Muscle of leg (tissue), 16 donors: ENCODE data around the gene SMPDL3A. TPM values are rescaled to one million over a fixed set of nuclear protein-coding genes. Genes with fewer than 3 reads are reported as not detected.
"Not testable (repeated sequence)": the region's sequence is repeated elsewhere in the genome, so short reads cannot be mapped to it uniquely, and the experiment has no call there.

Experiments
- DNase-seq: peaks from one replicate; pipeline ENCODE4 v3.0.0; 2013
- H3K27ac ChIP-seq: one replicate; pipeline ENCODE4 v1.5.1; 2013; ENCODE audit warnings: mild to moderate bottlenecking, low read length, control low read depth
- H3K27me3 ChIP-seq: one replicate; pipeline ENCODE4 v1.6.1; 2013; ENCODE audit warnings: low read length; ENCODE audit not compliant: control insufficient read depth, insufficient read depth
- H3K36me3 ChIP-seq: one replicate; pipeline ENCODE4 v1.6.1; 2013; ENCODE audit warnings: low read length; ENCODE audit not compliant: control insufficient read depth, insufficient read depth
- H3K4me1 ChIP-seq: one replicate; pipeline ENCODE4 v1.6.1; 2013; ENCODE audit warnings: low read length; ENCODE audit not compliant: control insufficient read depth, insufficient read depth
- H3K4me3 ChIP-seq: one replicate; pipeline ENCODE4 v1.5.1; 2013; ENCODE audit warnings: low read length, control low read depth
- H3K9me3 ChIP-seq: replicated peaks from 2 replicates; pipeline ENCODE4 v1.6.1; 2013; ENCODE audit warnings: low read depth, low read length; ENCODE audit not compliant: control insufficient read depth
- WGBS: methylation state at CpG from one replicate; pipeline ENCODE4 v1.1.5; 2013; ENCODE audit warnings: missing lambda C conversion rate; ENCODE audit not compliant: insufficient coverage; 5-methylcytosine and 5-hydroxymethylcytosine counted together
- long read RNA-seq, 11 donors: transcript quantifications; one replicate each; lab custom pipeline, GENCODE V29; 2026
- polyA plus RNA-seq, 8 donors: library from polyadenylated mRNA; unstranded; fragments of 120-200 nt; gene quantifications; one replicate each; pipeline versions ENCODE4 v1.2.1 to v1.2.3, GENCODE V29; 2013; ENCODE audit warnings: inconsistent platforms in 1 of 8, low replicate concordance in 1 of 8; ENCODE audit not compliant: insufficient read length in 8 of 8, insufficient read depth in 1 of 8
- total RNA-seq: library from RNA; stranded (reverse); fragments of 120-200 nt; gene quantifications from one replicate; pipeline ENCODE4 v1.2.4, GENCODE V29; 2013

Gene SMPDL3A, protein sequence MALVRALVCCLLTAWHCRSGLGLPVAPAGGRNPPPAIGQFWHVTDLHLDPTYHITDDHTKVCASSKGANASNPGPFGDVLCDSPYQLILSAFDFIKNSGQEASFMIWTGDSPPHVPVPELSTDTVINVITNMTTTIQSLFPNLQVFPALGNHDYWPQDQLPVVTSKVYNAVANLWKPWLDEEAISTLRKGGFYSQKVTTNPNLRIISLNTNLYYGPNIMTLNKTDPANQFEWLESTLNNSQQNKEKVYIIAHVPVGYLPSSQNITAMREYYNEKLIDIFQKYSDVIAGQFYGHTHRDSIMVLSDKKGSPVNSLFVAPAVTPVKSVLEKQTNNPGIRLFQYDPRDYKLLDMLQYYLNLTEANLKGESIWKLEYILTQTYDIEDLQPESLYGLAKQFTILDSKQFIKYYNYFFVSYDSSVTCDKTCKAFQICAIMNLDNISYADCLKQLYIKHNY
- total RNA-seq (10.2 TPM), polyA plus RNA-seq (10 to 100 TPM; 12.3 to 20.5 (median 16.3) TPM)
- long read RNA-seq, donor 1, partial matches to known transcripts, result 21 of 23 reads
- long read RNA-seq, donor 1, other reads (novel, unspliced or antisense), result 0 of 23 reads
- long read RNA-seq, donor 2, partial matches to known transcripts, result 0 of 1 reads
- long read RNA-seq, donor 2, other reads (novel, unspliced or antisense), result 0 of 1 reads
- long read RNA-seq, donor 3, partial matches to known transcripts, result 21 of 28 reads
- long read RNA-seq, donor 3, other reads (novel, unspliced or antisense), result 0 of 28 reads
- long read RNA-seq, donor 4, partial matches to known transcripts, result 0 of 2 reads
- long read RNA-seq, donor 4, other reads (novel, unspliced or antisense), result 0 of 2 reads
- long read RNA-seq, donor 5, transcript SMPDL3A-203 (7 exons, 1,755 nt), result major isoform, 6 of 54 reads
- long read RNA-seq, donor 5, partial matches to known transcripts, result 40 of 54 reads
- long read RNA-seq, donor 5, other reads (novel, unspliced or antisense), result 5 of 54 reads
- long read RNA-seq, donor 6, partial matches to known transcripts, result 0 of 5 reads
- long read RNA-seq, donor 6, other reads (novel, unspliced or antisense), result 0 of 5 reads
- long read RNA-seq, donor 7, partial matches to known transcripts, result 11 of 14 reads
- long read RNA-seq, donor 7, other reads (novel, unspliced or antisense), result 0 of 14 reads
- long read RNA-seq, donor 8, partial matches to known transcripts, result 32 of 35 reads
- long read RNA-seq, donor 8, other reads (novel, unspliced or antisense), result 0 of 35 reads
- long read RNA-seq, donor 9, partial matches to known transcripts, result 9 of 10 reads
- long read RNA-seq, donor 9, other reads (novel, unspliced or antisense), result 0 of 10 reads
- long read RNA-seq, donor 10, partial matches to known transcripts, result 0 of 6 reads
- long read RNA-seq, donor 10, other reads (novel, unspliced or antisense), result 0 of 6 reads
- long read RNA-seq, donor 11, partial matches to known transcripts, result 14 of 16 reads
- long read RNA-seq, donor 11, other reads (novel, unspliced or antisense), result 0 of 16 reads

- no peaks in the 10 kb centered on the region for H3K9me3 ChIP-seq
- H3K27ac ChIP-seq, result peak within 1 kb of the TSS; percentile 97
- H3K36me3 ChIP-seq, result no peaks in the 10 kb centered on the region
- peak within 1 kb of the TSS; percentile 75 for H3K4me3 ChIP-seq
- 0% methylated on average over 66 of the region's 71 CpGs for WGBS
- peak; percentile 83 for DNase-seq
- peaks cover 2% of the 10 kb centered on the region for H3K27me3 ChIP-seq
- peaks cover 15% of the 10 kb centered on the region for H3K4me1 ChIP-seq
These were observed at the start of gene SMPDL3A for GRCh38 chr6:122789182-122790027. SMPDL3A (plus strand) TSS chr6:122789258; CDS start chr6:122789347, 89 bp downstream.

- no peaks in the 10 kb centered on the region for H3K4me1 ChIP-seq
- no peak overlapping the region for H3K4me3 ChIP-seq
- no peaks in the 10 kb centered on the region for H3K27me3 ChIP-seq
- WGBS, result no CpG with 5 or more reads among the region's 2 CpGs
- no peak overlapping the region for H3K27ac ChIP-seq
- H3K36me3 ChIP-seq, result no peaks in the 10 kb centered on the region
- no peak for DNase-seq
- H3K9me3 ChIP-seq, result no peaks in the 10 kb centered on the region
These were observed 49.0 kb upstream of the SMPDL3A start for GRCh38 chr6:122740091-122740490.

DNA sequence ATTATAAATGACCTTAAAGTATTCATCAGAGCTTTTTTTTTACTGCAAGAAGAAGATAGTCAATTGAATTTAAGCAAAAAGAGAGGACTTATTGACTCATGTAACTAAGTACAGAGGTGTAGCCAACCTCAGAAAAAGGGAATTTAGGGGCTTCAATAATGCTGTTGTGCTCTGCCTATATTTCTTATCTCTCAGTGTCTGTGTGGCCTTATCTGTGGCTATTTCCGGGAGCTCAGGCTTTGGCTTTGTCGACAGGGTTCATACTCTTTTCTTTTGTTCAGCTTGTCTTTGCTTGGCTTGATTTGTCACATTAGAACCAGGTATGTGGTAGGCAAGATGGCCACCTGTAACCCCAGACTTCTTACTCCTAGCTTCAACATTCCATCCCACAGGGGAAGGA lies 48.1 kb upstream of the SMPDL3A start:
- Histone ChIP-seq H3K4me1 (no peaks in the 10 kb centered on the region), H3K27ac (no peak overlapping the region), H3K36me3 (no peaks in the 10 kb centered on the region), H3K9me3 (no peaks in the 10 kb centered on the region), H3K27me3 (no peaks in the 10 kb centered on the region), H3K4me3 (no peak overlapping the region)
- WGBS, result no CpG with 5 or more reads among the region's 2 CpGs
- DNase-seq, result no peak

DNA sequence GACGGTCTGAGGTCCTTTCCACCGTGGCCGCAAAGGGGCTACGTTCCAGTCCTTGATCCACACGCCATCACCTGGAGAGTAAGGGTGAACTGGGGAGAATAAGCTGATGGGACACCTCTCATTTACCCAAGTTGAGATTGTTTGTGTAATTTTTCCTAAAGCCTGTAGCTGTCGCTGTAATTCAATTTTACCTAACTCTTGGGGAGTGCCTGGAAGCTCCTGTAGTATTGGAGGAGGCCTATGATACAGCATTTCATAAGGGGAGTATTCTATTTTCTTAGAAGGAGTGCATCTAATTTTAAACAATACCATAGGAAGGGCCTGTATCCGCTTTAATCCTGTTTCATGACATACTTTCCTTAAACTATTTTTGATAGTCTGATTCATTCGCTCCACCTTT lies 44.8 kb upstream of the SMPDL3A start:
- H3K4me3 ChIP-seq, H3K27me3 ChIP-seq, DNase-seq, H3K36me3 ChIP-seq, H3K9me3 ChIP-seq, H3K4me1 ChIP-seq, H3K27ac ChIP-seq: not testable (repeated sequence)
- 100% methylated on average over 1 of the region's 8 CpGs for WGBS

GRCh38 chr6:122744856-122745255 lies 44.2 kb upstream of the SMPDL3A start:
- WGBS, result 100% methylated on average over 1 of the region's 3 CpGs

DNA sequence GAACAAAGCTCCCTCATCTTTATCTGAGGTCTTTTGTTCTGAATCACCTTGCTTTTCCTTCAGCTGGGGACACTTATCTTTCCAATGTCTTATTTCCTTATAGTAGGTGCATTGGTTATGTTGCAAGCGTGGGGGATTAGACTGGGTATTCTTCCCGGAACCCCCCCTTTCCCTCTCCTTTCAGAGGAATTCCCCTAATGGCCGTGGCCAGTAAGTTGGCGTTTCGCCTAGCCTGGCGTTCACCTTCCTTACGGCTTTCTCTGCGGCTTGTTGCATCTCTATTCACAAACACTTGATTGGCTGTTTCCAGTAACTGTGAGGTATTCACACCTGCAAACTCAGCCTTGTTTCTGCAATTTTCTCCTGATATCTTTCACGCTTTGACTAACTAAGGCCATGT lies 42.4 kb upstream of the SMPDL3A start:
- DNase-seq, result no peak
- peaks cover 2% of the 10 kb centered on the region for H3K9me3 ChIP-seq
- 98% methylated on average over 6 of the region's 9 CpGs for WGBS
- no peaks in the 10 kb centered on the region for H3K4me1 ChIP-seq
- no peak overlapping the region for H3K4me3 ChIP-seq
- H3K27me3 ChIP-seq, result no peaks in the 10 kb centered on the region
- no peak overlapping the region for H3K27ac ChIP-seq
- no peaks in the 10 kb centered on the region for H3K36me3 ChIP-seq

More at GRCh38 chr6:122744856-122745255, 44.2 kb upstream of the SMPDL3A start:
- not testable (repeated sequence) for H3K27ac ChIP-seq, H3K4me1 ChIP-seq, H3K36me3 ChIP-seq, DNase-seq, H3K4me3 ChIP-seq, H3K9me3 ChIP-seq, H3K27me3 ChIP-seq

DNA sequence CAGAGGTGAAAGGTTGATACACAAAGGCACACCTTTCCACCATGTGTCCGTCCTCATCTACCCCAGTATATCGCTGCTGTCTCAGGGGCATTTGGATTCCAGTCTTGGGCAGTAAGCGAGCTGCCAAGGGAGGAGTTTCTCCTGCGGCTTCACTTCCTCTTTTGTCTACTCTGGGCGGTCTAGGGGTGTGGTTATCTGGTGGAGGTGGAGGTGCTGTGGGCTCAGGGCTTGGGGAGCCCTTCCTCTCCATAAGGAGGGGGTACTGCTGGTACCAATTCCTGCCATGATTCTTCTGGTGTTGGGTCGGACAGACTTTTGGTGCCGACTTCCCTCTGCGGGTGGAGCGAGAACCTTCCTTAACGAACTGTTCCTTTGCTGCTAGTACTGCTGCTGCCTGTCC lies 41.5 kb upstream of the SMPDL3A start:
- Histone ChIP-seq H3K36me3 (no peaks in the 10 kb centered on the region), H3K9me3 (peaks cover 2% of the 10 kb centered on the region), H3K27me3 (no peaks in the 10 kb centered on the region), H3K27ac (no peak overlapping the region), H3K4me3 (no peak overlapping the region), H3K4me1 (no peaks in the 10 kb centered on the region)
- DNase-seq, result no peak
- no CpG with 5 or more reads among the region's 10 CpGs for WGBS

DNA sequence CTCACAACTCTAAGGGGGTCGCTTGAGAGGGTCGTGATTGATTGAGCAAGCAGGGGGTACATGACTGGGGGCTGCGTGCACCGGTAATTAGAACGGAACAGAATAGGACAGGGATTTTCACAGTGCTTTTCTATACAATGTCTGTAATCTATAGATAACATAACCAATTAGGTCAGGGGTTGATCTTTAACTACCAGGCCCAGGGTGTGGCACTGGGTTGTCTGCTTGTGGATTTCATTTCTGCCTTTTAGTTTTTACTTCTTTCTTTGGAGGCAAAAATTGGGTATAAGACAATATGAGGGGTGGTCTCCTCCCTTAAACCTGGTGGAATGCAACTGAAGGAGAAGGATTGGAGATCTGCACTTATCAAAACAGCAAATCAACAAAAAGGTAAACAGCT lies 40.1 kb upstream of the SMPDL3A start:
- H3K27me3 ChIP-seq, H3K9me3 ChIP-seq, H3K4me3 ChIP-seq, H3K27ac ChIP-seq, H3K36me3 ChIP-seq, DNase-seq, H3K4me1 ChIP-seq: not testable (repeated sequence)
- WGBS, result no CpG with 5 or more reads among the region's 5 CpGs
